K562 (cell line): Measurements from ENCODE around the gene WDR81. TPM values are rescaled to one million over a fixed set of nuclear protein-coding genes. Genes with fewer than 3 reads are reported as not detected.
A peak's percentile ranks its signal among the peaks of the same experiment; 100 is the strongest.

Experiments
- BACH1 ChIP-seq: fragments of 200-800 bp; sonication (Bioruptor generic); IDR thresholded peaks from 2 replicates; pipeline ENCODE4 v1.6.1; 2016; ENCODE audit warnings: missing genetic modification characterization, missing compliant biosample characterization
- CHD4 ChIP-seq: fragments of 200-600 bp; sonication (generic); IDR thresholded peaks from 3 replicates; pipeline ENCODE4 v1.6.1; 2012; ENCODE audit warnings: low read depth, mild to moderate bottlenecking, mixed read lengths, low read length, inconsistent platforms; ENCODE audit not compliant: insufficient read depth, insufficient replicate concordance, poor library complexity, severe bottlenecking
- FUS ChIP-seq: fragments of 200-400 bp; formaldehyde crosslinking; optimal IDR thresholded peaks from 2 replicates; pipeline ENCODE3; 2017; ENCODE audit warnings: low read depth, low read length
- HDAC1 ChIP-seq, 2 experiments: fragments of 450-650 bp; IDR thresholded peaks; 2 replicates each; pipeline ENCODE4 v1.6.1; 2016 to 2017; ENCODE audit warnings: inconsistent platforms in 1 of 2, mild to moderate bottlenecking in 1 of 2, moderate library complexity in 1 of 2
- HMGN3 ChIP-seq: IDR thresholded peaks from 2 replicates; pipeline ENCODE4 v1.6.1; 2011; ENCODE audit warnings: borderline replicate concordance, low read depth, mild to moderate bottlenecking, mixed read lengths, low read length; ENCODE audit not compliant: insufficient read length; ENCODE audit errors: extremely low read depth
- IRF2 ChIP-seq: sonication (generic); formaldehyde crosslinking; IDR thresholded peaks from 2 replicates; pipeline ENCODE4 v1.8.1; 2022; ENCODE audit warnings: mild to moderate bottlenecking, missing genetic modification reagents
- NELFE ChIP-seq: IDR thresholded peaks from 2 replicates; pipeline ENCODE4 v1.6.1; 2011; ENCODE audit warnings: mild to moderate bottlenecking; ENCODE audit not compliant: insufficient read depth, insufficient read length
- NR1H2 ChIP-seq: sonication (generic); formaldehyde crosslinking; IDR thresholded peaks from 2 replicates; pipeline ENCODE4 v1.4.0; 2020; ENCODE audit warnings: mild to moderate bottlenecking, missing genetic modification reagents
- POLR2B ChIP-seq: fragments of 450-650 bp; IDR thresholded peaks from 2 replicates; pipeline ENCODE4 v1.6.1; 2018; ENCODE audit warnings: low read depth; ENCODE audit not compliant: partially characterized antibody
- PPARD ChIP-seq: fragments of 250-450 bp; sonication (Bioruptor Pico); IDR thresholded peaks from 2 replicates; pipeline ENCODE4 v1.8.0; 2022; ENCODE audit warnings: inconsistent platforms, mild to moderate bottlenecking, moderate library complexity
- RBM14 ChIP-seq: fragments of 200-400 bp; formaldehyde crosslinking; IDR thresholded peaks from 2 replicates; pipeline ENCODE4 v1.6.1; 2018; ENCODE audit warnings: low read depth, mild to moderate bottlenecking, low read length, moderate library complexity, borderline replicate concordance; ENCODE audit not compliant: insufficient read depth
- RBM15 ChIP-seq: fragments of 200-400 bp; formaldehyde crosslinking; IDR thresholded peaks from 2 replicates; pipeline ENCODE4 v1.6.1; 2018; ENCODE audit warnings: mild to moderate bottlenecking, low read length, moderate library complexity; ENCODE audit not compliant: insufficient read depth
- RUNX1 ChIP-seq: sonication (generic); IDR thresholded peaks from 2 replicates; pipeline ENCODE4 v1.6.1; 2016; ENCODE audit warnings: antibody characterized with exemption, low read depth
- SMARCB1 ChIP-seq: IDR thresholded peaks from 2 replicates; pipeline ENCODE4 v1.6.1; 2011; ENCODE audit warnings: improper control_type of control experiment, low read depth; ENCODE audit not compliant: insufficient read length
- STAT5B ChIP-seq: fragments of 250-450 bp; sonication (Bioruptor Pico); IDR thresholded peaks from 2 replicates; pipeline ENCODE4 v1.8.0; 2021; ENCODE audit warnings: mild to moderate bottlenecking, inconsistent platforms
- TAF9B ChIP-seq: fragments of 450-650 bp; IDR thresholded peaks from 2 replicates; pipeline ENCODE4 v1.6.1; 2018; ENCODE audit warnings: mild to moderate bottlenecking; ENCODE audit not compliant: partially characterized antibody
- WHSC1 ChIP-seq: IDR thresholded peaks from one replicate; pipeline ENCODE4 v1.6.1; 2012; ENCODE audit warnings: low read length, control low read depth, inconsistent platforms
- ZC3H11A ChIP-seq: IDR thresholded peaks from 2 replicates; pipeline ENCODE4 v1.6.1; 2012; ENCODE audit warnings: low read depth, low read length, improper control_type of control experiment
- ZNF274 ChIP-seq: IDR thresholded peaks from 2 replicates; pipeline ENCODE4 v1.6.1; 2011; ENCODE audit warnings: low read depth, mild to moderate bottlenecking, low read length, moderate library complexity, borderline replicate concordance
- ZNF561 ChIP-seq: fragments of 450-650 bp; formaldehyde crosslinking; conservative IDR thresholded peaks from 2 replicates; pipeline ENCODE4 v1.4.0; 2020; ENCODE audit warnings: mild to moderate bottlenecking, moderate library complexity
- ZNF699 ChIP-seq: fragments of 250-450 bp; sonication (Bioruptor Pico); IDR thresholded peaks from 2 replicates; pipeline ENCODE4 v1.8.0; 2021; ENCODE audit warnings: mild to moderate bottlenecking, moderate library complexity; ENCODE audit not compliant: insufficient replicate concordance
- ZZZ3 ChIP-seq: fragments of 450-650 bp; IDR thresholded peaks from 2 replicates; pipeline ENCODE4 v1.6.1; 2016; ENCODE audit warnings: antibody characterized with exemption, mild to moderate bottlenecking, moderate library complexity
- polyA plus RNA-seq, 8 experiments: library from polyadenylated mRNA; depleted of rRNA in 4 of 8; stranded (reverse) in 5 of 8; unstranded in 3 of 8; fragments of >200 nt; fragmentation: Nextera tagmentation in 2 of 8; fragmentation: Illumina TruSeq in 1 of 8; extraction: Ambion mirVana in 2 of 8; extraction: Trizol in 1 of 8; gene quantifications; 2 replicates each; pipeline versions ENCODE4 v1.2.1 to v1.2.3, GENCODE V29; 2011 to 2014; ENCODE audit warnings: inconsistent platforms in 1 of 8, missing spikeins in 1 of 8
- total RNA-seq, 7 experiments: library from RNA; depleted of rRNA in 6 of 7; stranded (reverse); fragments of >200 nt in 6 of 7; fragmentation: Illumina TruSeq in 2 of 7; extraction: Trizol in 2 of 7; gene quantifications; 2 replicates each; pipeline versions ENCODE4 v1.2.1 to v1.2.3, GENCODE V29; 2011 to 2021; ENCODE audit warnings: low replicate concordance in 1 of 7
- TF ChIP-seq, protein P1 (sequence below): fragments of 250-450 bp; sonication (Bioruptor Pico); IDR thresholded peaks from 2 replicates; pipeline ENCODE4 v1.4.0; 2020; ENCODE audit warnings: mild to moderate bottlenecking, moderate library complexity
- TF ChIP-seq, protein P2 (sequence below): IDR thresholded peaks from 2 replicates; pipeline ENCODE4 v1.6.1; 2014; ENCODE audit warnings: antibody characterized with exemption

Gene WDR81
- total and polyA plus RNA-seq, 9 of the 15 experiments (the other 6 are each of a cell fraction or from before 2014, with no cell fraction given): 0.01 to 17.1 (median 3.3) TPM

- TF ChIP-seq, protein P1, sequence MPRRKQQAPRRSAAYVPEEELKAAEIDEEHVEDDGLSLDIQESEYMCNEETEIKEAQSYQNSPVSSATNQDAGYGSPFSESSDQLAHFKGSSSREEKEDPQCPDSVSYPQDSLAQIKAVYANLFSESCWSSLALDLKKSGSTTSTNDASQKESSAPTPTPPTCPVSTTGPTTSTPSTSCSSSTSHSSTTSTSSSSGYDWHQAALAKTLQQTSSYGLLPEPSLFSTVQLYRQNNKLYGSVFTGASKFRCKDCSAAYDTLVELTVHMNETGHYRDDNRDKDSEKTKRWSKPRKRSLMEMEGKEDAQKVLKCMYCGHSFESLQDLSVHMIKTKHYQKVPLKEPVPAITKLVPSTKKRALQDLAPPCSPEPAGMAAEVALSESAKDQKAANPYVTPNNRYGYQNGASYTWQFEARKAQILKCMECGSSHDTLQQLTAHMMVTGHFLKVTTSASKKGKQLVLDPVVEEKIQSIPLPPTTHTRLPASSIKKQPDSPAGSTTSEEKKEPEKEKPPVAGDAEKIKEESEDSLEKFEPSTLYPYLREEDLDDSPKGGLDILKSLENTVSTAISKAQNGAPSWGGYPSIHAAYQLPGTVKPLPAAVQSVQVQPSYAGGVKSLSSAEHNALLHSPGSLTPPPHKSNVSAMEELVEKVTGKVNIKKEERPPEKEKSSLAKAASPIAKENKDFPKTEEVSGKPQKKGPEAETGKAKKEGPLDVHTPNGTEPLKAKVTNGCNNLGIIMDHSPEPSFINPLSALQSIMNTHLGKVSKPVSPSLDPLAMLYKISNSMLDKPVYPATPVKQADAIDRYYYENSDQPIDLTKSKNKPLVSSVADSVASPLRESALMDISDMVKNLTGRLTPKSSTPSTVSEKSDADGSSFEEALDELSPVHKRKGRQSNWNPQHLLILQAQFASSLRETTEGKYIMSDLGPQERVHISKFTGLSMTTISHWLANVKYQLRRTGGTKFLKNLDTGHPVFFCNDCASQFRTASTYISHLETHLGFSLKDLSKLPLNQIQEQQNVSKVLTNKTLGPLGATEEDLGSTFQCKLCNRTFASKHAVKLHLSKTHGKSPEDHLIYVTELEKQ (CRISPR knock-in tag): no peak
- no peak for TF ChIP-seq PPARD (CRISPR knock-in tag)
- peak; percentile 30; the same call in 1 of the 2 replicates for TF ChIP-seq BACH1
- TF ChIP-seq NR1H2 (CRISPR knock-in tag): no peak
- TF ChIP-seq ZZZ3: no peak
- TF ChIP-seq ZNF274: no peak
- no peak for TF ChIP-seq ZC3H11A
- no peak for TF ChIP-seq IRF2 (CRISPR knock-in tag)
- TF ChIP-seq STAT5B (CRISPR knock-in tag): no peak
- no peak for TF ChIP-seq NELFE
- TF ChIP-seq RBM14: no peak
- TF ChIP-seq RBM15: no peak
- TF ChIP-seq HMGN3: no peak
- TF ChIP-seq ZNF561 (CRISPR knock-in tag): no peak
- no peak for TF ChIP-seq POLR2B
- TF ChIP-seq ZNF699 (CRISPR knock-in tag): no peak
- TF ChIP-seq TAF9B: no peak
- no peak for TF ChIP-seq RUNX1
- TF ChIP-seq SMARCB1: no peak
- TF ChIP-seq FUS: no peak
- TF ChIP-seq WHSC1: no peak
- TF ChIP-seq, protein P2, sequence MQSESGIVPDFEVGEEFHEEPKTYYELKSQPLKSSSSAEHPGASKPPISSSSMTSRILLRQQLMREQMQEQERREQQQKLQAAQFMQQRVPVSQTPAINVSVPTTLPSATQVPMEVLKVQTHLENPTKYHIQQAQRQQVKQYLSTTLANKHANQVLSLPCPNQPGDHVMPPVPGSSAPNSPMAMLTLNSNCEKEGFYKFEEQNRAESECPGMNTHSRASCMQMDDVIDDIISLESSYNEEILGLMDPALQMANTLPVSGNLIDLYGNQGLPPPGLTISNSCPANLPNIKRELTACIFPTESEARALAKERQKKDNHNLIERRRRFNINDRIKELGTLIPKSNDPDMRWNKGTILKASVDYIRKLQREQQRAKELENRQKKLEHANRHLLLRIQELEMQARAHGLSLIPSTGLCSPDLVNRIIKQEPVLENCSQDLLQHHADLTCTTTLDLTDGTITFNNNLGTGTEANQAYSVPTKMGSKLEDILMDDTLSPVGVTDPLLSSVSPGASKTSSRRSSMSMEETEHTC: no peak
- no peak for TF ChIP-seq CHD4
- no peak for TF ChIP-seq HDAC1 (IDR thresholded peaks at IDR 0.05)
Observed at GRCh38 chr17:1736348-1737281, 12.1 kb downstream of the WDR81 start (continued).
